ENCODE measurements around the gene PKMYT1.

The PKMYT1 gene

DNA sequence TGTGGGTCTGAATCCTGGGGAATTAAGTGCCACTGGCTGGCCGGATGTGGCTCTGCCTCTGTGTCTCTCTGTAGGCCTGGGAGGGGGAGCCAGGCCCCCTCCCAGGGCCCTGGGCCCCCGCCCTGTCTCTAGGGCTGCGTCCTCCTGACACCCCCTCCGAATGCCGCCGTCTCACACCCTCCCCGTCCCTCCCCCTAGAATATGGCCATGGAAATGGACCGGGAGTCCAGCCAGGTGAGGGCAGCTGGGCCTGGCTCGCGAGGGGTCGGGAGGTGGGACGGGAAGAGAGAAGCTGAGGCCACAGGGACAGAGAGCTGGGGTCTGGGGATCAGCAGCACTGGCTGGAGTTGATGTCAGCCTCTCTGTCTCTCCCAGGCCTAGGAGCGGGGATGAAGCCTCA lies 16.1 kb upstream of the PKMYT1 start:
- no peak for DNase-seq (ENCODE audit: low read depth)

DNA sequence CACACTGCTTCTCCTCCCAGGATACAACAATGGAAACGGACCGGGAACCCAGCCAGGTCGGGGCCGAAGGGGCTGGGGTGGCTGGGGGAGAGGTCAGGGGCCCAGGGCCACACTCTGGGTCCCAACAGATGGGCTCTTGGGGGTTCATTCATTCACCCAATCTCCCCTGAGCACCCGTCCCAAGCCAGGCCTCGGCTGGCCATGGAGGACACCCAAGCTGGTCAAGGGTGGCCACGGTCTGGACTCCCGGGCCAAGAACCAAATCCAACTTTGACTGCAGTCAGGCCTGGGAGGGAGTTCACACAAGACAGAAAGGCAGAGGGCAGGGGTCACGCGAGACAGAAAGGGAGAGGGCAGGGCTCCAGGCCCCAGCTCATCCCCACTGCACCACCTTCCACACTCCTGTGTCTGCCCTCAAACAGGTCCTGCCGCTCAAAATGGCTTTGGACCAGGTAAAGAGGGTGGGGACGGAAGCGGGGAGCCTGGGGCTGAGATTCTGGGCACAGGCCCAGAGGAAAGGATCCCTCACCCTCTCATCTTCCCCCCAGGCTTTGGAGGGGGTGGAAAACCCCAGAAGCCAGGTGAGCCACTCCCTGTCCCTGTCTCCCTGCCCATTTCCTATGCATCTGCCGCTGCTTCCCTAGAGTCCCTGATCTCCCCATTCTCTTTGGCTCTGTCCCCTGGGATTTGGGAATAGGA lies 12.3 kb upstream of the PKMYT1 start:
- no peak for DNase-seq (ENCODE audit: low read depth)

DNA sequence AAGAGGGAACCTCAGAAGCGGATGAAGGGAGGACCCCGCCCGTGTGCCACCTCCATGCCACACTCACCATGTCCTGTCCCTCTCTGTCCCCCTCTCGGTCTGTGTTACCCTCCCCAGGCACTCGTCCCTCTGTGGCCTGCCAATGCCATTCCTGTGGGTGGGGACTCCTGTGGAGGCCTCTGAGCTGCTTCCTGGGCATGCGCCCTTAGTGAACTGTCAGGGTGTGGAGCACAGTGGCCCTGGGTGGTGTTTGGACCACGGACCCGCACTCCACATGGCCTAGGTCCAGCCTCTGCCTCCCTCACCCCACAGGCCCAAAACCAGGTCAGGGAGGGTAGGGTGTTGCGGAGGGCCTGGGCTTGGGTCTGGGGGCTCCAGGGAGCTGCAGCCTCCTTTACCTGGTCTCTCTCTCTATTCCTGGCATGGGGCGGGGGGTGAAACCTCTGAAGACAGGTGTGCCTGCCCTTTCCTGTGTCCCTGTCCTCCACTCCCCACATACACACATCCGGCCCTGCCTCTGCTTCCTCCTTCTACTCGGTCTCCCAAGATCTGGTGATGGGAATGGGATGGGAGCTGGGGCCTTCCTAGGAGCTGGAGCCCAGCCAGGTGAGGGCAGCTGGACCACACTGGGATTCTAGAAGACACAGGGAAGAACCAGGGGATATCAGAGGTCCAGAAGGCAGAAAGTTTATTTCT lies 11.5 kb upstream of the PKMYT1 start:
- no peak for DNase-seq (ENCODE audit: low read depth)

- no peak for DNase-seq (ENCODE audit: low read depth)
Observed at GRCh38 chr16:2990891-2991290, 10.6 kb upstream of the PKMYT1 start.

- DNase-seq (ENCODE audit: low read depth), result no peak
Observed at GRCh38 chr16:2988590-2989099, 8.4 kb upstream of the PKMYT1 start.

GRCh38 chr16:2987833-2988232 lies 7.6 kb upstream of the PKMYT1 start:
- no peak for DNase-seq (ENCODE audit: low read depth)

GRCh38 chr16:2987286-2987685 lies 7.0 kb upstream of the PKMYT1 start:
- no peak for DNase-seq (ENCODE audit: low read depth)

DNA sequence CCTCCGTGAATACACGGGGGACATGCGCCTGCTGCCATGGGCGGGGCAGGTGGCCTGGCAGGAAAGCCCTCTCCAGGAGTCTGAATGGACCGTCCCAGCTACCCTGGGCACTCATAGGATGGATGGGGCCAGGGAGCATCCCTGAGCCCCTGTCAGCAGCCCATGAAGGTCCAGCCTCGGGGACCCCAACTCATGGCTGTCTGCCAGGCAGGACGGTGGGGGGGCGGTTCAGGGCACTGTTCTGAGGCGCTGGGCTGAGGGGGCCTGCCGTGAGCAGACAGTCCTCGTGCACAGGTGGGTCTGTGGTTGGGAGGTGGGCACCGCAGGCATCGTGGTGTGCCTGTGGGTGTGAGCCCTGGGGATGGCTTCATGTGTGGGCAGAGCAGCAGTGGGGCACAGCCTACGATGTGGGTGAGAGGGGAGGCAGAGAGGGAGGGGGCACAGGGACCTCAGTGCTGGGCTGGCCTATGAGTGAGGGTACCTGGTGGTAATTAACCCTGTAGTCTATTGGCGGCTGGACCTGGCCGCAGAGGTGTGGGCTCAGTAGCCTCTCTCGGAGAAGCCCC lies 6.5 kb upstream of the PKMYT1 start:
- no peak for DNase-seq (ENCODE audit: low read depth)

GRCh38 chr16:2985893-2986355 lies 5.7 kb upstream of the PKMYT1 start:
- DNase-seq (ENCODE audit: low read depth), result no peak

DNA sequence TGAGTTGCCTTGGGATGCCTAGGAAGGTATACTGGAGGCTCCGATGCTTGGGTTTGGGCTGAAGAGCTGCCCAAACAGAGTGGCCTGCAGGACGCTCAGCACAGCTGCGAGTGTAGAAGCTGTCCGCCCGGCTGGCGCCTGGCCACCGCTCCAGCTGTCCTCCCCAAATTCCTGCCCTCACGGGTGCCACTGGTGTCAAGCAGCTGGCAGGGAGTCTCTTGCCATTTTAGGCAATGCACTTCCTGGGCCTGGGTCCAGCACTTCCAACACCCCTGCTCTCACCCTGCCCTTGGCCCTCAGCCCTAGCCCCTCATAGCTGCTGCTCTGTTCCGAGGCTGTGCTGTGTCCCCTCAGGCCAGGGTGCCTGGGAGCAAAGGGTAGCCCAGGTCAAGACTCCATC lies 5.2 kb upstream of the PKMYT1 start:
- DNase-seq (ENCODE audit: low read depth), result no peak

- DNase-seq (ENCODE audit: low read depth), result no peak
Observed at GRCh38 chr16:2983706-2984136, 3.5 kb upstream of the PKMYT1 start.

DNA sequence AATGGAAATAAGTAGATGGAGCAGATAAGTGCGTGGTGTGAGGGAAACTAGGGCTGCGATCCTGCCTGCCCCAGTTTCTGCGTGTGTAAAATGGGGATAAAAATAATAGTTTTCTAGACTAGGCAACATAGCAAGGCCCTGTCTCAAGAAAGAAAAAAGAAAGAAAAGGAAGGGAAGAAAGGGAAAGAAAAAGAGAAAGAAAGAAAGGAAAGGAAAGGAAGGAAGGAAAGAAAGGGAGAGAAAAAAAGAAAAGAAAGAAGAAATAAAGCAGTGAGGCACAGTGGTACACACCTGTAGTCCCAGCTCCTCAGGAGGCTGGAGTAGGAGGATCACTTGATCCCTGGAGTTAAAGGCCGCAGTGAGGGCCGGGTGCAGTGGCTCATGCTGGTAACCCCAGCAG lies 2.2 kb upstream of the PKMYT1 start:
- DNase-seq (ENCODE audit: low read depth), result no peak

DNA sequence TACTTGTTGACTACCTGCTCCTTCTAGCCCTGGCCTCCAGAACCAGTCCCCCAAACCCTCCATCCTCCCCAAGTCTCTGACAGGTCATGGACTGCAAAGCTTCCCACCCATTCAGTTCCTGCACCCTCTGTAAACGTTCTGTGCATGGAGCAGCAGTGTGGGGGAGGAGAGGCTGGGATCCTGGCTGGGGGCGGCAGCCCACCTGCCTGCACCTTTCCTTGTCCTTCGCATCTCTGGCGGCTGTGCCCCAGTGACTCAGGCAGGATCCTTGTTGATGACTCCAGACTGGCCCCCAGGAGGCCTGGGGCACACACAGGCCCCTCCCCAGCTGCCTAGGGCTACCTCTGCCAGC lies 1.6 kb upstream of the PKMYT1 start:
- no peak for DNase-seq (ENCODE audit: low read depth)

DNA sequence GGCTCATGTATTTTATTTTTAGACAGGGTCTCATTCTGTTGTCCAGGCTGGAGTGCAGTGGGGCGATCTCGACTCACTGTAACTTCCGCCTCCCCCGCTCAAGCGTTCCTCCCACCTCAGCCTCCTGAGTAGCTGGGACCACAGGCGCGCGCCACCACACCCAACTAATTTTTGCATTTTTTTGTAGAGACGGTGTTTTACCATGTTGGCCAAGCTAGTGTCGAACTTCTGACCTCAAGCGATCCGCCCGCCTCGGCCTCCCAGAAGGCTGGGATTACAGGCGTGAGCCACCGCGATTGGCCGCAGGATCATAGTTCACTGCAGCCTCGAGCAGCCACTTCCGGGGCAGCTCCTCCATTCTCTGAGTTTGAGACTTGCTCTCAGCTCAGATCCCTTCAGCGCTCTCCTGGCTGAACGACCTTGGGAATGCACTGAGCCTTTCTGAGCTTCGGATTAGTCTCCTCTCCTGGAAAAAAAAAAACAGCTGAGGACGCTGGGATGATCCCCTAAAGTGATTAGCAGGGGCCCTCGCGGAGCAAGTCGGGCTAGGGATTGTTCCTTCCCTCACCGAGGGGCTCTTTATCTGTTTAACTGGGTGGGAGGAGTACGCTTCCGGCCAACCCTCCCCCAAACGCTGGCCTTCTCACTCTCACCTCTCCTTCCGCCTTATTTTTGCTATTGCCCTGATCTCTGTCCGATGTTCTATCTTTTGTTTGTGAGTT lies 1.1 kb upstream of the PKMYT1 start:
- DNase-seq (ENCODE audit: low read depth), result no peak

- DNase-seq (ENCODE audit: low read depth), result no peak
Observed at GRCh38 chr16:2979669-2980226, 498 bp downstream of the PKMYT1 start.

DNA sequence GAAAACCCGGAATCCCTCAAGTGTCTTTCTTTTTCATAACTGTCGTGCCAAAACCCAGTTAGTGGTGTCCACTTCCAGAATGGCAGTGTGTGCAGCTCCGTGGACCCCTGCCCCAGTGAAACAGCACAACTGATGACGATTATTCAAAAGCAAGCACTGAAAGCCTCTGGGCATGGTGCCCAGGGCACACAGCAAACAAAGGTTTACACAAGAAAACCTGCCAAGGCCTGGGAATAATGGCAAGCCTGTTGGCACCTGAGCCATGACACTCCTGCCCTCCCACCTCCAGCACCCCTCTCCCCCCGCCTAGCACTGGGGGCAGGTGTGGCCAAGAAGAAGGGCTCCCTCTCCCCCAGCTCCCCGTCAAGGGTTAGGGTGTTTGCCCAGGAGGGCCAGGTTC lies 2.8 kb downstream of the PKMYT1 start:
- no peak for DNase-seq (ENCODE audit: low read depth)

DNA sequence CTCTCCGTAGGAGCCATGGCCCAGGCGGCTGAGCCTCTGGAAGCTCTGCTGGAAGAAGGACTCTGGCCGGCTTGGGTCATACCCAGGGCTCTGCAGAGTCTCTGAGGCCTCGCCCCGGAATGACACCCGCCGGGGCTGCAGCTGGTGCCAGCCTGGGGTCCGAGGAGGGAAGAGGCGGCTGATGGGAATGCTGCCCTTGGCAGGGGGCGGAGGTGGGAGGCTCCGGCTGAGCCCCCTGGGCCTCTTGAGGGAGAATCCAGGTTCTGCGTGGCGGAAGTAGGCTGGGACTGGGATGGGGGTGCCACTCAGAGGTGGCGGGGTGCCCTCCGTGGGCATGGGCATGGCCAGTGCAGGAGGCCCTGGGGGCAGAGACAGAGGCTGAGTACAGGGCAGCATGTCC lies 3.6 kb downstream of the PKMYT1 start:
- DNase-seq (ENCODE audit: low read depth), result no peak

GRCh38 chr16:2976201-2976600 lies 4.0 kb downstream of the PKMYT1 start:
- DNase-seq (ENCODE audit: low read depth), result no peak

GRCh38 chr16:2975161-2975795 lies 5.0 kb downstream of the PKMYT1 start:
- DNase-seq (ENCODE audit: low read depth), result no peak

- no peak for DNase-seq (ENCODE audit: low read depth)
Observed at GRCh38 chr16:2974319-2975056, 5.8 kb downstream of the PKMYT1 start.
